Measurements from ENCODE around the gene NIPBL.

Gene NIPBL

GRCh38 chr5:37028910-37029309 lies 152.3 kb downstream of the NIPBL start:
- Histone ChIP-seq H3K23ac (ENCODE audit: low read depth, low read length, poor library complexity) (no peak overlapping the region), H3K4me2 (ENCODE audit: insufficient read depth, low read length, poor library complexity, severe bottlenecking) (no peak overlapping the region), H3K27me3 (ENCODE audit: control insufficient read depth in 3 of 3, insufficient read depth in 3 of 3, low read depth in 1 of 3, low read length in 3 of 3) (no peaks in the 10 kb centered on the region), H3K14ac (ENCODE audit: low read length) (no peak overlapping the region), H3K4me3 (ENCODE audit: low read length in 2 of 2) (no peak overlapping the region), H2AFZ (ENCODE audit: low read length) (no peak overlapping the region), H2BK12ac (ENCODE audit: low read length) (no peak overlapping the region), H2BK15ac (ENCODE audit: low read length) (no peak overlapping the region), H2BK5ac (ENCODE audit: low read length) (no peak overlapping the region), H4K8ac (ENCODE audit: low read depth, low read length) (no peak overlapping the region), H3K9me3 (replicated peaks in 1 of 2; ENCODE audit: control insufficient read depth in 2 of 2, insufficient read depth in 1 of 2, low read depth in 1 of 2, low read length in 2 of 2) (peaks cover 0 to 8% of the 10 kb centered on the region in 2 donors), H2BK120ac (ENCODE audit: low read depth, low read length) (no peak overlapping the region), H3K4ac (ENCODE audit: low read length) (no peak overlapping the region), H4K91ac (ENCODE audit: low read depth, low read length, poor library complexity) (no peak overlapping the region), H3K36me3 (replicated peaks in 1 of 2; ENCODE audit: control insufficient read depth in 2 of 2, insufficient read depth in 2 of 2, low read length in 2 of 2) (peaks cover 6 to 95% of the 10 kb centered on the region in 2 donors), H3K4me1 (ENCODE audit: control insufficient read depth in 2 of 2, insufficient read depth in 1 of 2, low read depth in 1 of 2, low read length in 2 of 2) (no peaks in the 10 kb centered on the region), H3K18ac (ENCODE audit: low read length) (no peak overlapping the region), H3K27ac (replicated peaks; ENCODE audit: low read length) (no peak overlapping the region), H3K79me1 (ENCODE audit: low read depth, low read length) (no peaks in the 10 kb centered on the region), H3K9ac (ENCODE audit: low read depth, low read length, poor library complexity) (no peak overlapping the region), H2AK5ac (ENCODE audit: low read depth, low read length) (no peak overlapping the region)
- WGBS, 2 donors (ENCODE audit: extremely low coverage in 2 of 2, insufficient read length in 2 of 2, insufficient replicate concordance in 1 of 2), result no CpG with 5 or more reads among the region's 1 CpG
- no peak for DNase-seq (ENCODE audit: low spot score)

- Histone ChIP-seq H2AFZ (ENCODE audit: low read length) (no peak overlapping the region), H3K27me3 (ENCODE audit: control insufficient read depth in 3 of 3, insufficient read depth in 3 of 3, low read depth in 1 of 3, low read length in 3 of 3) (no peaks in the 10 kb centered on the region), H3K4me3 (ENCODE audit: low read length in 2 of 2) (no peak overlapping the region), H3K79me1 (ENCODE audit: low read depth, low read length) (no peaks in the 10 kb centered on the region), H2BK5ac (ENCODE audit: low read length) (no peak overlapping the region), H2BK120ac (ENCODE audit: low read depth, low read length) (no peak overlapping the region), H3K4me1 (ENCODE audit: control insufficient read depth in 2 of 2, insufficient read depth in 1 of 2, low read depth in 1 of 2, low read length in 2 of 2) (no peaks in the 10 kb centered on the region), H3K23ac (ENCODE audit: low read depth, low read length, poor library complexity) (no peak overlapping the region), H3K9ac (ENCODE audit: low read depth, low read length, poor library complexity) (no peak overlapping the region), H3K36me3 (replicated peaks in 1 of 2; ENCODE audit: control insufficient read depth in 2 of 2, insufficient read depth in 2 of 2, low read length in 2 of 2) (peaks cover 6 to 93% of the 10 kb centered on the region in 2 donors), H2AK5ac (ENCODE audit: low read depth, low read length) (no peak overlapping the region), H2BK15ac (ENCODE audit: low read length) (no peak overlapping the region), H2BK12ac (ENCODE audit: low read length) (no peak overlapping the region), H3K27ac (replicated peaks; ENCODE audit: low read length) (no peak overlapping the region), H3K4ac (ENCODE audit: low read length) (no peak overlapping the region), H4K91ac (ENCODE audit: low read depth, low read length, poor library complexity) (no peak overlapping the region), H3K4me2 (ENCODE audit: insufficient read depth, low read length, poor library complexity, severe bottlenecking) (no peak overlapping the region), H3K9me3 (replicated peaks in 1 of 2; ENCODE audit: control insufficient read depth in 2 of 2, insufficient read depth in 1 of 2, low read depth in 1 of 2, low read length in 2 of 2) (peaks cover 0 to 8% of the 10 kb centered on the region in 2 donors), H4K8ac (ENCODE audit: low read depth, low read length) (no peak overlapping the region), H3K14ac (ENCODE audit: low read length) (no peak overlapping the region), H3K18ac (ENCODE audit: low read length) (no peak overlapping the region)
- DNase-seq (ENCODE audit: low spot score), result no peak
- no CpG with 5 or more reads among the region's 1 CpG for WGBS, 2 donors (ENCODE audit: extremely low coverage in 2 of 2, insufficient read length in 2 of 2, insufficient replicate concordance in 1 of 2)
These were observed 152.9 kb downstream of the NIPBL start for GRCh38 chr5:37029436-37029835.

- Histone ChIP-seq H4K91ac (ENCODE audit: low read depth, low read length, poor library complexity) (no peak overlapping the region), H3K4ac (ENCODE audit: low read length) (no peak overlapping the region), H3K4me3 (ENCODE audit: low read length in 2 of 2) (no peak overlapping the region), H3K18ac (ENCODE audit: low read length) (no peak overlapping the region), H3K27me3 (ENCODE audit: control insufficient read depth in 3 of 3, insufficient read depth in 3 of 3, low read depth in 1 of 3, low read length in 3 of 3) (no peaks in the 10 kb centered on the region), H2AFZ (ENCODE audit: low read length) (no peak overlapping the region), H3K27ac (replicated peaks; ENCODE audit: low read length) (no peak overlapping the region), H3K9me3 (replicated peaks in 1 of 2; ENCODE audit: control insufficient read depth in 2 of 2, insufficient read depth in 1 of 2, low read depth in 1 of 2, low read length in 2 of 2) (no peaks in the 10 kb centered on the region), H3K23ac (ENCODE audit: low read depth, low read length, poor library complexity) (no peak overlapping the region), H3K79me1 (ENCODE audit: low read depth, low read length) (no peaks in the 10 kb centered on the region), H3K9ac (ENCODE audit: low read depth, low read length, poor library complexity) (no peak overlapping the region), H3K14ac (ENCODE audit: low read length) (no peak overlapping the region), H2BK15ac (ENCODE audit: low read length) (no peak overlapping the region), H3K4me2 (ENCODE audit: insufficient read depth, low read length, poor library complexity, severe bottlenecking) (no peak overlapping the region), H4K8ac (ENCODE audit: low read depth, low read length) (no peak overlapping the region), H3K4me1 (ENCODE audit: control insufficient read depth in 2 of 2, insufficient read depth in 1 of 2, low read depth in 1 of 2, low read length in 2 of 2) (no peaks in the 10 kb centered on the region), H3K36me3 (replicated peaks in 1 of 2; ENCODE audit: control insufficient read depth in 2 of 2, insufficient read depth in 2 of 2, low read length in 2 of 2) (peaks cover 1 to 69% of the 10 kb centered on the region in 2 donors), H2BK12ac (ENCODE audit: low read length) (no peak overlapping the region), H2AK5ac (ENCODE audit: low read depth, low read length) (no peak overlapping the region), H2BK120ac (ENCODE audit: low read depth, low read length) (no peak overlapping the region), H2BK5ac (ENCODE audit: low read length) (no peak overlapping the region)
- no CpG with 5 or more reads among the region's 6 CpGs for WGBS, 2 donors (ENCODE audit: extremely low coverage in 2 of 2, insufficient read length in 2 of 2, insufficient replicate concordance in 1 of 2)
- no peak for DNase-seq (ENCODE audit: low spot score)
These were observed 158.4 kb downstream of the NIPBL start for GRCh38 chr5:37034955-37035354.

- Histone ChIP-seq H3K4me2 (ENCODE audit: insufficient read depth, low read length, poor library complexity, severe bottlenecking) (no peak overlapping the region), H3K14ac (ENCODE audit: low read length) (no peak overlapping the region), H3K9ac (ENCODE audit: low read depth, low read length, poor library complexity) (no peak overlapping the region), H4K91ac (ENCODE audit: low read depth, low read length, poor library complexity) (no peak overlapping the region), H2AFZ (ENCODE audit: low read length) (no peak overlapping the region), H2BK15ac (ENCODE audit: low read length) (no peak overlapping the region), H3K27me3 (ENCODE audit: control insufficient read depth in 3 of 3, insufficient read depth in 3 of 3, low read depth in 1 of 3, low read length in 3 of 3) (no peaks in the 10 kb centered on the region), H3K79me1 (ENCODE audit: low read depth, low read length) (no peaks in the 10 kb centered on the region), H3K36me3 (replicated peaks in 1 of 2; ENCODE audit: control insufficient read depth in 2 of 2, insufficient read depth in 2 of 2, low read length in 2 of 2) (peaks cover 4 to 65% of the 10 kb centered on the region in 2 donors), H2BK120ac (ENCODE audit: low read depth, low read length) (no peak overlapping the region), H2BK5ac (ENCODE audit: low read length) (no peak overlapping the region), H3K27ac (replicated peaks; ENCODE audit: low read length) (no peak overlapping the region), H4K8ac (ENCODE audit: low read depth, low read length) (no peak overlapping the region), H3K4ac (ENCODE audit: low read length) (no peak overlapping the region), H3K9me3 (replicated peaks in 1 of 2; ENCODE audit: control insufficient read depth in 2 of 2, insufficient read depth in 1 of 2, low read depth in 1 of 2, low read length in 2 of 2) (no peaks in the 10 kb centered on the region), H3K4me1 (ENCODE audit: control insufficient read depth in 2 of 2, insufficient read depth in 1 of 2, low read depth in 1 of 2, low read length in 2 of 2) (no peaks in the 10 kb centered on the region), H3K23ac (ENCODE audit: low read depth, low read length, poor library complexity) (no peak overlapping the region), H3K18ac (ENCODE audit: low read length) (no peak overlapping the region), H3K4me3 (ENCODE audit: low read length in 2 of 2) (no peak overlapping the region), H2AK5ac (ENCODE audit: low read depth, low read length) (no peak overlapping the region), H2BK12ac (ENCODE audit: low read length) (no peak overlapping the region)
- no CpG with 5 or more reads among the region's 5 CpGs for WGBS, 2 donors (ENCODE audit: extremely low coverage in 2 of 2, insufficient read length in 2 of 2, insufficient replicate concordance in 1 of 2)
- DNase-seq (ENCODE audit: low spot score), result no peak
These were observed 161.3 kb downstream of the NIPBL start for GRCh38 chr5:37037840-37038239.
